Measurements from ENCODE around the gene ZNF569.

DNA sequence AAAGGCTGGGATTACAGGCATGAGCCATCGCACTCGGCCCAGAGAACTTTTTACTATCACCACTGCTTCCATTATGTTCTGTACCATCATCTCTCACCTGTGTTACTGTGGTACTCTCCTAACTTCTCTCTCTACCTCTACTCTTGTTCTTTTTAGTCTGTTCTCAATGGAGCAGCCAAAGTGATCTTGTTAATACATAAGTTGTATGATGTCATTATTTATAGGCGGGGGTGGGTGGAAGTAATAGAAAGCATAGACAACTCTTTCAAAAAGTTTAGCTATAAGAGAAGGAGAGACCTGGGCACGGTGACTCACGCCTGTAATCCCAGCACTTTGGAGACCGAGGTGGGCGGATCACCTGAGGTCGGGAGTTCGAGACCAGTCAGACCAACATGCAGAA lies 4.9 kb upstream of the ZNF569 start:
- TF ChIP-seq, protein P1, sequence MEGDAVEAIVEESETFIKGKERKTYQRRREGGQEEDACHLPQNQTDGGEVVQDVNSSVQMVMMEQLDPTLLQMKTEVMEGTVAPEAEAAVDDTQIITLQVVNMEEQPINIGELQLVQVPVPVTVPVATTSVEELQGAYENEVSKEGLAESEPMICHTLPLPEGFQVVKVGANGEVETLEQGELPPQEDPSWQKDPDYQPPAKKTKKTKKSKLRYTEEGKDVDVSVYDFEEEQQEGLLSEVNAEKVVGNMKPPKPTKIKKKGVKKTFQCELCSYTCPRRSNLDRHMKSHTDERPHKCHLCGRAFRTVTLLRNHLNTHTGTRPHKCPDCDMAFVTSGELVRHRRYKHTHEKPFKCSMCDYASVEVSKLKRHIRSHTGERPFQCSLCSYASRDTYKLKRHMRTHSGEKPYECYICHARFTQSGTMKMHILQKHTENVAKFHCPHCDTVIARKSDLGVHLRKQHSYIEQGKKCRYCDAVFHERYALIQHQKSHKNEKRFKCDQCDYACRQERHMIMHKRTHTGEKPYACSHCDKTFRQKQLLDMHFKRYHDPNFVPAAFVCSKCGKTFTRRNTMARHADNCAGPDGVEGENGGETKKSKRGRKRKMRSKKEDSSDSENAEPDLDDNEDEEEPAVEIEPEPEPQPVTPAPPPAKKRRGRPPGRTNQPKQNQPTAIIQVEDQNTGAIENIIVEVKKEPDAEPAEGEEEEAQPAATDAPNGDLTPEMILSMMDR (conservative IDR thresholded peaks at IDR 0.05; ENCODE audit: low read depth in 2 of 2), result no peak
- TF ChIP-seq POLR2AphosphoS5 (IDR thresholded peaks at IDR 0.05; ENCODE audit: low read depth), result no peak
- TF ChIP-seq EZH2 (IDR thresholded peaks at IDR 0.05; ENCODE audit: low read depth, unreplicated experiment), result no peak
- TF ChIP-seq EZH2phosphoT487 (IDR thresholded peaks at IDR 0.05; ENCODE audit: unreplicated experiment), result no peak
- no peak for TF ChIP-seq JUNB (IDR thresholded peaks at IDR 0.05; ENCODE audit: unreplicated experiment)

Measured in GM23338 (cell line).